Left lung (tissue), 10 donors: ENCODE measurements around the gene PTPRN2. TPM values are rescaled to one million over a fixed set of nuclear protein-coding genes. Genes with fewer than 3 reads are reported as not detected.

Experiments used
- ATAC-seq: fragments of 200-7000 bp; cut with Tn5 transposase; one replicate; pipeline ENCODE4 v1.9.1; 2020; ENCODE audit warnings: moderate library complexity
- DNase-seq, 4 donors: peaks; one replicate each; pipeline ENCODE4 v3.0.0-alpha.2; 2013 to 2020
- H3K27ac ChIP-seq, 2 donors: fragments of 200-600 bp; sonication (generic) in 1 of 2; one replicate each; pipeline versions ENCODE4 v1.5.0 to v1.8.0; 2020 to 2021
- H3K27me3 ChIP-seq, 2 donors: fragments of 200-600 bp; sonication (generic) in 1 of 2; one replicate each; pipeline versions ENCODE4 v1.5.0 to v1.8.0; 2020 to 2021
- H3K36me3 ChIP-seq, 2 donors: fragments of 200-600 bp; sonication (generic) in 1 of 2; one replicate each; pipeline versions ENCODE4 v1.5.0 to v1.8.0; 2020 to 2021
- H3K4me1 ChIP-seq, 2 donors: fragments of 200-600 bp; one replicate each; pipeline ENCODE4 v1.8.0; 2021
- H3K4me3 ChIP-seq, 2 donors: fragments of 200-600 bp; sonication (generic) in 1 of 2; one replicate each; pipeline versions ENCODE4 v1.5.0 to v1.8.0; 2020 to 2021; ENCODE audit warnings: mild to moderate bottlenecking in 1 of 2
- H3K9me3 ChIP-seq, 2 donors: fragments of 200-600 bp; sonication (generic) in 1 of 2; one replicate each; pipeline versions ENCODE4 v1.5.0 to v1.8.0; 2020 to 2021
- CTCF ChIP-seq, 2 donors: fragments of 200-600 bp; sonication (generic) in 1 of 2; IDR thresholded peaks; one replicate each; pipeline versions ENCODE4 v1.5.0 to v1.8.0; 2021; ENCODE audit warnings: antibody characterized with exemption in 2 of 2
- intact Hi-C, 2 donors: fragments of 100-400 bp; cut with DNase I; formaldehyde crosslinking; loops; one replicate each; pipeline versions ENCODE4 v1.11.2 to v1.14.2; 2022
- polyA plus RNA-seq, 6 donors: library from polyadenylated mRNA; unstranded; fragments of 120-200 nt; gene quantifications; one replicate each; pipeline ENCODE4 v1.2.1, GENCODE V29; 2013; ENCODE audit not compliant: insufficient read length in 6 of 6
- total RNA-seq, 2 donors: library from RNA; stranded (reverse); fragmentation: NEBNext Ultra II Directional; extraction: Animal tissue kit (Norgen Biotek cat#: 25700); gene quantifications; one replicate each; pipeline ENCODE4 v1.2.1, GENCODE V29; 2021
- donor health status: DM: no; HTN: yes; CAD: no.
- donor health status: DM: no; HTN: no; CAD: no.

PTPRN2 gene
- total and polyA plus RNA-seq, 8 donors = 4.0 to 7.8 (median 6.8) TPM

- Histone ChIP-seq H3K27ac (peak overlapping the region in 1 of 2 donors; percentile 84), H3K9me3 (no peaks in the 10 kb centered on the region), H3K4me1 (peaks cover 0 to 35% of the 10 kb centered on the region in 2 donors), H3K4me3 (peak overlapping the region in 1 of 2 donors; percentile 22), H3K36me3 (peaks cover 0 to 6% of the 10 kb centered on the region in 2 donors), H3K27me3 (peaks cover 0 to 7% of the 10 kb centered on the region in 2 donors)
- peak; percentile 85 for ATAC-seq
- TF ChIP-seq CTCF (IDR thresholded peaks at IDR 0.05) = no peak
- DNase-seq = peak in 2 of 4 donors; percentile 90 to 93
- intact Hi-C loops = no loop called here
Measured at GRCh38 chr7:157854066-157854891, 733.3 kb downstream of the PTPRN2 start.

DNA sequence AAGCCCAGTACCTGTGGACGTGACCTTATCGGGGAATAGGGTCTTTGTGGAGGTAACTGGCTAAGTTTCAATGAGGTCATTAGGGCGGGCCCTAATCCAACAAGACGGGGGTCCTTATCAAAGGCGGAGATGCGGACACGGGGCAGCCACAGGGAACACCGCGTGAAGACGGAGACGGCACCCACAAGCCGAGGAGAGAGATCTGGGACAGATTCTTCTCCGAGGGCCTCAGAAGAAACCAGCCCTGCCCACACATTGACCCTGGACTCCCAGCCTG, 733.9 kb downstream of the PTPRN2 start:
- peak overlapping the region in 1 of 2 donors; percentile 84 for H3K27ac ChIP-seq
- H3K4me1 ChIP-seq = peaks cover 0 to 35% of the 10 kb centered on the region in 2 donors
- H3K9me3 ChIP-seq = no peaks in the 10 kb centered on the region
- intact Hi-C loops = no loop called here
- H3K27me3 ChIP-seq = peaks cover 0 to 12% of the 10 kb centered on the region in 2 donors
- peaks cover 0 to 6% of the 10 kb centered on the region in 2 donors for H3K36me3 ChIP-seq
- TF ChIP-seq CTCF (IDR thresholded peaks at IDR 0.05) = no peak
- H3K4me3 ChIP-seq = peak overlapping the region in 1 of 2 donors; percentile 22
- DNase-seq (no peak), ATAC-seq (no peak)

- no peak for TF ChIP-seq CTCF (IDR thresholded peaks at IDR 0.05)
- Histone ChIP-seq H3K27me3 (peaks cover 0 to 16% of the 10 kb centered on the region in 2 donors), H3K36me3 (peaks cover 0 to 6% of the 10 kb centered on the region in 2 donors), H3K4me3 (no peak overlapping the region), H3K4me1 (peaks cover 0 to 35% of the 10 kb centered on the region in 2 donors), H3K9me3 (no peaks in the 10 kb centered on the region), H3K27ac (peak overlapping the region in 1 of 2 donors; percentile 84)
- DNase-seq (peak in 1 of 4 donors; percentile 69), ATAC-seq (no peak)
- intact Hi-C loops = no loop called here
Measured at GRCh38 chr7:157853076-157853788, 734.4 kb downstream of the PTPRN2 start.

GRCh38 chr7:157851501-157852067, 736.0 kb downstream of the PTPRN2 start:
- peak overlapping the region; percentile 26 to 35 for H3K27ac ChIP-seq

More at GRCh38 chr7:157851501-157852067, 736.0 kb downstream of the PTPRN2 start:
- DNase-seq = peak; percentile 30 to 91 (median 76)
- peak; percentile 86 for ATAC-seq
- Histone ChIP-seq H3K4me1 (peaks cover 0 to 35% of the 10 kb centered on the region in 2 donors), H3K9me3 (no peaks in the 10 kb centered on the region), H3K36me3 (no peaks in the 10 kb centered on the region), H3K4me3 (no peak overlapping the region), H3K27me3 (peaks cover 0 to 16% of the 10 kb centered on the region in 2 donors)
- intact Hi-C loops = no loop called here
- TF ChIP-seq CTCF (IDR thresholded peaks at IDR 0.05) = no peak
